PC-3 (cell line): ENCODE results near the gene WDR26. TPM values are rescaled to one million over a fixed set of nuclear protein-coding genes. Genes with fewer than 3 reads are reported as not detected.

Source experiments
- ATAC-seq: fragments of 200-7000 bp; cut with Tn5 transposase; 2 replicates; pipeline ENCODE4 v1.9.1; 2020; ENCODE audit warnings: mild to moderate bottlenecking, moderate library complexity
- BruUV-seq: library from RNA; stranded (reverse); fragments of 400-500 nt; replicated peaks from 2 replicates; lab custom pipeline; 2021; lab: Mats Ljungman, UMichigan
- CTCF ChIA-PET: fragments of 300-600 bp; sonication (Branson Sonifier 250); formaldehyde crosslinking; loops from one replicate; lab custom pipeline; 2022; ENCODE audit warnings: antibody characterized with exemption; lab: Charles Lee
- POLR2A ChIA-PET: fragments of 300-600 bp; sonication (Branson Sonifier 250); formaldehyde crosslinking; loops from one replicate; lab custom pipeline; 2022; ENCODE audit warnings: antibody characterized with exemption; ENCODE audit not compliant: unreplicated experiment; lab: Charles Lee
- DNase-seq: peaks from one replicate; pipeline ENCODE4 v3.0.0-alpha.2; 2015
- H2AFZ ChIP-seq: fragments of 300-600 bp; sonication (generic); 2 replicates; pipeline ENCODE4 v1.6.0; 2016; ENCODE audit warnings: antibody characterized with exemption, low read length
- H3F3A ChIP-seq: fragments of 300-600 bp; sonication (generic); one replicate; pipeline ENCODE4 v1.6.0; 2017; ENCODE audit warnings: antibody characterized with exemption, low read length, control low read depth, mild to moderate bottlenecking; ENCODE audit not compliant: unreplicated experiment
- H3K27ac ChIP-seq: fragments of 300-600 bp; sonication (generic); 2 replicates; pipeline ENCODE4 v1.5.1; 2016; ENCODE audit warnings: mild to moderate bottlenecking, low read length
- H3K27me3 ChIP-seq: fragments of 300-600 bp; sonication (generic); 2 replicates; pipeline ENCODE4 v1.6.1; 2016; ENCODE audit warnings: low read length, mixed read lengths
- H3K36me3 ChIP-seq: fragments of 300-600 bp; sonication (generic); 2 replicates; pipeline ENCODE4 v1.6.1; 2016; ENCODE audit warnings: low read depth, mixed run types, low read length, mixed read lengths
- H3K4me1 ChIP-seq: fragments of 300-600 bp; sonication (generic); 2 replicates; pipeline ENCODE4 v1.5.1; 2016; ENCODE audit warnings: low read length; ENCODE audit not compliant: insufficient read depth
- H3K4me2 ChIP-seq: fragments of 300-600 bp; sonication (generic); 2 replicates; pipeline ENCODE4 v1.6.0; 2016; ENCODE audit warnings: low read length
- H3K4me3 ChIP-seq: fragments of 300-600 bp; sonication (generic); 2 replicates; pipeline ENCODE4 v1.5.1; 2016; ENCODE audit warnings: mild to moderate bottlenecking, low read length, mixed read lengths
- H3K79me2 ChIP-seq: fragments of 300-600 bp; sonication (generic); 2 replicates; pipeline ENCODE4 v1.6.1; 2017; ENCODE audit warnings: low read length, mixed read lengths
- H3K9ac ChIP-seq: fragments of 300-600 bp; sonication (generic); 2 replicates; pipeline ENCODE4 v1.6.0; 2016; ENCODE audit warnings: mild to moderate bottlenecking, low read length
- H3K9me2 ChIP-seq: fragments of 300-600 bp; sonication (generic); replicated peaks from 2 replicates; pipeline ENCODE4 v1.6.1; 2016; ENCODE audit warnings: mixed run types, low read length, mixed read lengths
- H3K9me3 ChIP-seq: fragments of 300-600 bp; sonication (generic); 2 replicates; pipeline ENCODE4 v1.6.1; 2016; ENCODE audit warnings: low read length, mixed read lengths
- H4K20me1 ChIP-seq: fragments of 300-600 bp; sonication (generic); 2 replicates; pipeline ENCODE4 v1.6.1; 2016; ENCODE audit warnings: low read length, mixed read lengths
- EZH2 ChIP-seq: fragments of 300-600 bp; sonication (generic); IDR thresholded peaks from one replicate; pipeline ENCODE4 v1.6.1; 2017; ENCODE audit warnings: antibody characterized with exemption, mild to moderate bottlenecking, low read length; ENCODE audit not compliant: unreplicated experiment
- EZH2phosphoT487 ChIP-seq: fragments of 300-600 bp; sonication (generic); IDR thresholded peaks from 2 replicates; pipeline ENCODE4 v1.6.1; 2018; ENCODE audit warnings: mild to moderate bottlenecking, antibody characterized with exemption, low read length, borderline replicate concordance
- intact Hi-C: fragments of 100-400 bp; cut with micrococcal nuclease; formaldehyde crosslinking; loops from 2 replicates; pipeline ENCODE4 v1.9.0; 2023
- total RNA-seq: library from RNA; depleted of rRNA; stranded (reverse); fragments of >200 nt; gene quantifications from 2 replicates; pipeline ENCODE4 v1.2.3, GENCODE V29; 2014
- TF ChIP-seq, protein P1 (sequence below): fragments of 300-600 bp; sonication (generic); conservative IDR thresholded peaks from 2 replicates; pipeline ENCODE4 v1.5.1; 2017; ENCODE audit warnings: antibody characterized with exemption, low read depth, mild to moderate bottlenecking, low read length

Gene WDR26
- total RNA-seq, 1 experiment from 2014 or later, result 40.7 TPM

DNA sequence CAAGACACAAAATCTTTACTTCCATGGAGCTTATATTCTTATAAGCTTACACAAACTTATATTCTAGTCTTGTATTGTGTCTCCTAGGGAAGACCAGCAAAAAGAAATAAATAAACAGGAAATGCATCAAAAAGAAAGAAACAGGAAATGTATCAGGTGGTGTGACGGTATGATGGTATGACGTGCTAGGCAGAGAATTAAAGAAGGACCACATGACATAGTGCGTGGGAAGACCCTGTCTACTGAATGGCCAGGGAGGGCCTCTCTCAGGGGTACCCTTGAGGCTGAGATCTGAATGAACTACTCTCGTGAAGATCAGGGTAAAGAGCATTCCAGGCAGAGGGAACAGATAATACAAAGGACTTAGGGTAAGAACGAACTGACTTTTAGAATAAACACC lies 15.6 kb upstream of the WDR26 start:
- peaks cover 1% of the 10 kb centered on the region; the same call in 1 of the 2 replicates for H3K79me2 ChIP-seq

DNA sequence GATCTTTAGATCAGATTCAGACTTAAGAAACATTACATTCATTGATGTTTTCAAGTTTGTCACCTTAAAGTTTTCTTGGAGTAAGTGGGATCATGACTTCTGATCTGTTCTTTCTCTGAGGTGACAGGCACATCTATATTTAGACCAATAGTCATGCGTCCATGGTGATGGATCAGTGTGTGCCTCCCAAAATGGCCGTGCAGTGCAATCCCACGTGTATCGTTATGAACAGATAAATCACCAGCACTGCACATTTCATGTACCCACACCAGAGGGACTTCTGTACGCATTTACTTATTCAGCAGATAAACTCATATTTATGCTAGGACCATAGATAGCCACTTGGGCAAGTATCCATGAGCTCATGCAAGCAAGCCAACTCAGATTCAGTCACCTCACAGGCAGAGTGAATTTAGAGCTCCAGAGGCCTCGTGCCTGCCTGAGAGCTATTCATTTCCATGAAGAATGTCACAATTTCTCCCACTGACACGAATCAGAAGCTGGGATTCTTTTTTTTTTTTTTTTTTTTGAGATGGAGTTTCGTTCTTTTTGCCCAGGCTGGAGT lies 13.9 kb upstream of the WDR26 start:
- H3K4me2 ChIP-seq, result no peak overlapping the region
- H2AFZ ChIP-seq, result no peak overlapping the region
- CTCF ChIA-PET, result interaction anchor here (0.5 kb wide), 1 partner anchor 15 kb away, joined by 4 read pairs; no protein-coding TSS in a partner anchor
- H3K9me3 ChIP-seq, result no peaks in the 10 kb centered on the region
- TF ChIP-seq, protein P1, sequence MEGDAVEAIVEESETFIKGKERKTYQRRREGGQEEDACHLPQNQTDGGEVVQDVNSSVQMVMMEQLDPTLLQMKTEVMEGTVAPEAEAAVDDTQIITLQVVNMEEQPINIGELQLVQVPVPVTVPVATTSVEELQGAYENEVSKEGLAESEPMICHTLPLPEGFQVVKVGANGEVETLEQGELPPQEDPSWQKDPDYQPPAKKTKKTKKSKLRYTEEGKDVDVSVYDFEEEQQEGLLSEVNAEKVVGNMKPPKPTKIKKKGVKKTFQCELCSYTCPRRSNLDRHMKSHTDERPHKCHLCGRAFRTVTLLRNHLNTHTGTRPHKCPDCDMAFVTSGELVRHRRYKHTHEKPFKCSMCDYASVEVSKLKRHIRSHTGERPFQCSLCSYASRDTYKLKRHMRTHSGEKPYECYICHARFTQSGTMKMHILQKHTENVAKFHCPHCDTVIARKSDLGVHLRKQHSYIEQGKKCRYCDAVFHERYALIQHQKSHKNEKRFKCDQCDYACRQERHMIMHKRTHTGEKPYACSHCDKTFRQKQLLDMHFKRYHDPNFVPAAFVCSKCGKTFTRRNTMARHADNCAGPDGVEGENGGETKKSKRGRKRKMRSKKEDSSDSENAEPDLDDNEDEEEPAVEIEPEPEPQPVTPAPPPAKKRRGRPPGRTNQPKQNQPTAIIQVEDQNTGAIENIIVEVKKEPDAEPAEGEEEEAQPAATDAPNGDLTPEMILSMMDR, result no peak
- TF ChIP-seq EZH2 (no peak), EZH2phosphoT487 (no peak)
- intact Hi-C loops, result no loop called here
- no peaks in the 10 kb centered on the region for H3K9me2 ChIP-seq
- H4K20me1 ChIP-seq, result no peaks in the 10 kb centered on the region
- no peaks in the 10 kb centered on the region for H3K36me3 ChIP-seq
- H3K27me3 ChIP-seq, result no peaks in the 10 kb centered on the region
- no peaks in the 10 kb centered on the region for H3F3A ChIP-seq
- H3K4me3 ChIP-seq, result no peak overlapping the region
- H3K79me2 ChIP-seq, result no peaks in the 10 kb centered on the region
- no TSS peak for BruUV-seq
- no peak overlapping the region for H3K9ac ChIP-seq
- DNase-seq, result no peak
- H3K27ac ChIP-seq, result no peak overlapping the region
- peaks cover 16% of the 10 kb centered on the region for H3K4me1 ChIP-seq
- ATAC-seq, result no peak
- POLR2A ChIA-PET, result no interaction called here

More for the DNA sequence above, 15.6 kb upstream of the WDR26 start:
- CTCF ChIA-PET, result no interaction called here
- no TSS peak for BruUV-seq
- POLR2A ChIA-PET, result no interaction called here
- TF ChIP-seq EZH2phosphoT487, result no peak
- TF ChIP-seq, protein P1, result no peak
- no peak for TF ChIP-seq EZH2
- Histone ChIP-seq H3K9ac (no peak overlapping the region), H4K20me1 (no peaks in the 10 kb centered on the region), H3K4me1 (peaks cover 32% of the 10 kb centered on the region), H3K9me2 (no peaks in the 10 kb centered on the region), H3K9me3 (no peaks in the 10 kb centered on the region), H3K36me3 (no peaks in the 10 kb centered on the region), H3K27ac (no peak overlapping the region), H3K4me3 (no peak overlapping the region), H2AFZ (no peak overlapping the region), H3F3A (peaks cover 9% of the 10 kb centered on the region), H3K27me3 (no peaks in the 10 kb centered on the region), H3K4me2 (no peak overlapping the region)
- DNase-seq (no peak), ATAC-seq (no peak)
- intact Hi-C loops, result loop anchor here (10.0 kb wide), 1 partner anchor 45 kb away; no protein-coding TSS in a partner anchor

DNA sequence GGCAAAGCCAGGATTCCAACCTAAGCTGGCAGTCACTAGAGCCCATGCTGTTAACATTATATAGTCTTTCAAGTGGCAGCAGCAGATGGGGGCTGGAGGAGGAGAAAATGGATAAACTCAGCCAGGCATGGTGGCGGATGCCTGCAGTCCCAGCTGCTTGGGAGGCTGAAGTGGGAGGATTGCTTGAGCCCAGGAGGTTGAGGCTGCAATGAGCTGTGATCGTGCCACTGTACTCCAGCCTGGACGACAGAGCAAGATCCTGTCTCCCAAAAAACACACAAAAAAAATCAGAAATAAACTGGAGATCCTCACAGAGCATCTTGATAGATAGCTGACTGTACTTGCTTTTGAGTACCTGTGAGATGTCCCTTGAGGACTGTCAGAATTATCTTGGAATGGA lies 13.4 kb upstream of the WDR26 start:
- Histone ChIP-seq H3F3A (no peaks in the 10 kb centered on the region), H4K20me1 (no peaks in the 10 kb centered on the region), H3K9me3 (no peaks in the 10 kb centered on the region), H3K36me3 (no peaks in the 10 kb centered on the region), H3K79me2 (no peaks in the 10 kb centered on the region), H3K4me1 (peaks cover 12% of the 10 kb centered on the region), H3K4me2 (no peak overlapping the region), H3K27ac (no peak overlapping the region), H3K27me3 (no peaks in the 10 kb centered on the region), H3K9ac (no peak overlapping the region), H3K9me2 (no peaks in the 10 kb centered on the region), H2AFZ (no peak overlapping the region), H3K4me3 (no peak overlapping the region)
- TF ChIP-seq EZH2, result no peak
- TF ChIP-seq, protein P1, result no peak
- TF ChIP-seq EZH2phosphoT487, result no peak
- DNase-seq, result no peak
- ChIA-PET POLR2A (no interaction called here), CTCF (no interaction called here)
- intact Hi-C loops, result no loop called here
- no TSS peak for BruUV-seq
- ATAC-seq, result no peak
